Ovary (tissue), 9 donors: ENCODE data around the gene TUB. TPM values are rescaled to one million over a fixed set of nuclear protein-coding genes. Genes with fewer than 3 reads are reported as not detected.

Experiments
- DNase-seq, 5 donors: peaks; one replicate each; pipeline ENCODE4 v3.0.0-alpha.2; 2019 to 2020
- H3K27ac ChIP-seq, 2 donors: fragments of 200-600 bp; one replicate each; pipeline versions ENCODE4 v1.5.1 to v1.8.0; 2019 to 2022
- H3K27me3 ChIP-seq: fragments of 200-600 bp; one replicate; pipeline ENCODE4 v1.8.0; 2022
- H3K36me3 ChIP-seq: fragments of 200-600 bp; sonication (generic); one replicate; pipeline ENCODE4 v1.5.1; 2019
- H3K4me1 ChIP-seq: one replicate; pipeline ENCODE4 v1.8.1; 2013; ENCODE audit warnings: mild to moderate bottlenecking, moderate library complexity; ENCODE audit not compliant: insufficient read depth
- H3K4me3 ChIP-seq: fragments of 200-600 bp; sonication (generic); one replicate; pipeline ENCODE4 v1.5.1; 2017
- H3K9me3 ChIP-seq, 2 donors: fragments of 200-600 bp in 1 of 2; sonication (generic) in 1 of 2; one replicate each; pipeline versions ENCODE4 v1.5.1 to v1.8.1; 2013 to 2019; ENCODE audit warnings: mild to moderate bottlenecking in 1 of 2, moderate library complexity in 1 of 2
- EP300 ChIP-seq: sonication (generic); formaldehyde crosslinking; IDR thresholded peaks from one replicate; pipeline ENCODE4 v1.6.1; 2017; ENCODE audit warnings: antibody characterized with exemption
- POLR2A ChIP-seq: fragments of 450-650 bp; IDR thresholded peaks from one replicate; pipeline ENCODE4 v1.6.1; 2017; ENCODE audit warnings: antibody characterized with exemption, mild to moderate bottlenecking, moderate library complexity
- WGBS, 3 donors: extraction: QIAGEN DNeasy Blood & Tissue Kit in 1 of 3; methylation state at CpG; one replicate each; pipeline versions ENCODE4 v1.1.5 to v1.1.7; 2013 to 2017; 5-methylcytosine and 5-hydroxymethylcytosine counted together
- intact Hi-C, 4 donors: fragments of 100-400 bp; cut with DNase I; formaldehyde crosslinking; loops; one replicate each; pipeline versions ENCODE4 v1.11.0 to v1.15.1; 2022 to 2023
- polyA plus RNA-seq, 2 donors: library from polyadenylated mRNA; stranded (reverse); fragments of 200-250 nt in 1 of 2; fragments of 350-450 nt in 1 of 2; fragmentation: Illumina TruSeq in 1 of 2; extraction: RNeasy Lipid Tissue Mini Kit (QIAGEN cat#74804) in 1 of 2; gene quantifications; one replicate each; pipeline ENCODE4 v1.2.3, GENCODE V29; 2013 to 2014
- total RNA-seq, 7 donors: library from RNA; depleted of rRNA in 2 of 7; stranded (reverse); fragments of >200 nt in 2 of 7; fragmentation: NEBNext Ultra II Directional in 3 of 7; extraction: Animal tissue kit (Norgen Biotek cat#: 25700) in 3 of 7; gene quantifications; one replicate each; pipeline versions ENCODE4 v1.1.0 to v1.2.4, GENCODE V29; 2016 to 2023
- TF ChIP-seq, protein P1 (sequence below), 3 donors: fragments of 450-650 bp in 2 of 3; fragments of 200-600 bp in 1 of 3; IDR thresholded peaks; one replicate each; pipeline versions ENCODE4 v1.5.1 to v1.8.0; 2016 to 2022; ENCODE audit warnings: antibody characterized with exemption in 3 of 3, mild to moderate bottlenecking in 1 of 3
- donor health status: DM: no; HTN: no; CAD: no; lungs with moderate emphysema.
- donor health status: DM: no; HTN: no; CAD: no.
- donor health status: Bipolar disorder and iron deficiency.
- donor health status: DM: yes; HTN: yes; CAD: no.
- donor health status: DM: no; HTN: no; CAD: no.
- donor health status: DM: yes; HTN: yes; CAD: no.

TUB gene
- total and polyA plus RNA-seq, 9 donors = 7.2 to 33.4 (median 22.3) TPM

DNA sequence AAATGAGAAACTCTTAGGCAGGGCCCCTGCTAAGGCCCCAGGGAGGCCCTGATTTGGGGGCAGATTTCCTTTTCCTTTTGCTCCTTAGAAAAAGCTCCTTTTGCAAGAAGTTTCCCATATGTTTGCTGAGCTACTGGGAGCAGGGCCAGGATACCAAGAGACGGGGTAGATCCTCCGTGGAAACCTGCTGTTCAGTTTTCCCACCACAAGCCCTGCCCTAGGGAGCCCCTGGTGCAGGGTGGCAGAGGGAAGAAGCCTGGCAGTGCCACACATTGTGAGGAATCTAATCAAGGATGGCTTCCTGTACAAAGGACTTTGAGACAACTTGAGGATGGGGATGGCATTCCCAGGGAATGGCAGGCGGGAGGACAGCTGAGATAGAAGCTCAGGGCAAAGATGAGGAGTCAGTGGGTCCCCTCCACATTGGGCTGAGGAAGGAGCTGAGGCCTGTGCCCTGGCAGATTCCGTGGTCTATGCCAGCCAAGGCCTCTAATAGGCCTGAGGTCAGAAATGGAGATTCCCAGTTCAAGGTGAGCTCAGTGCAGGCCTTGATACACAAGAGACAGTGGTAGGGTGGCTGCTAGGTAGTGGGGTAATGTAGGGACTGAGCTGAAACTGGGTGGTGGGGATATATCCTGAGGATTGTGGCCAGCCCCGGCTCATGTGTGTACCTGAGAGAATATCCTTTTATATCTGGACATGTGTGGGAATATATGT lies 15.0 kb downstream of the TUB start:
- Histone ChIP-seq H3K4me3 (no peak overlapping the region), H3K36me3 (no peaks in the 10 kb centered on the region), H3K27ac (no peak overlapping the region), H3K9me3 (no peaks in the 10 kb centered on the region), H3K27me3 (no peaks in the 10 kb centered on the region), H3K4me1 (no peaks in the 10 kb centered on the region)
- TF ChIP-seq EP300 = no peak
- no peak for TF ChIP-seq POLR2A
- TF ChIP-seq, protein P1, sequence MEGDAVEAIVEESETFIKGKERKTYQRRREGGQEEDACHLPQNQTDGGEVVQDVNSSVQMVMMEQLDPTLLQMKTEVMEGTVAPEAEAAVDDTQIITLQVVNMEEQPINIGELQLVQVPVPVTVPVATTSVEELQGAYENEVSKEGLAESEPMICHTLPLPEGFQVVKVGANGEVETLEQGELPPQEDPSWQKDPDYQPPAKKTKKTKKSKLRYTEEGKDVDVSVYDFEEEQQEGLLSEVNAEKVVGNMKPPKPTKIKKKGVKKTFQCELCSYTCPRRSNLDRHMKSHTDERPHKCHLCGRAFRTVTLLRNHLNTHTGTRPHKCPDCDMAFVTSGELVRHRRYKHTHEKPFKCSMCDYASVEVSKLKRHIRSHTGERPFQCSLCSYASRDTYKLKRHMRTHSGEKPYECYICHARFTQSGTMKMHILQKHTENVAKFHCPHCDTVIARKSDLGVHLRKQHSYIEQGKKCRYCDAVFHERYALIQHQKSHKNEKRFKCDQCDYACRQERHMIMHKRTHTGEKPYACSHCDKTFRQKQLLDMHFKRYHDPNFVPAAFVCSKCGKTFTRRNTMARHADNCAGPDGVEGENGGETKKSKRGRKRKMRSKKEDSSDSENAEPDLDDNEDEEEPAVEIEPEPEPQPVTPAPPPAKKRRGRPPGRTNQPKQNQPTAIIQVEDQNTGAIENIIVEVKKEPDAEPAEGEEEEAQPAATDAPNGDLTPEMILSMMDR (IDR thresholded peaks at IDR 0.05) = no peak
- intact Hi-C loops = loop anchor here in 2 of 4 donors (5.0 to 10.0 kb wide), 2 partner anchors 79 to 91 kb away; no protein-coding TSS in a partner anchor
- WGBS, 3 donors = 75 to 77% (median 76%) methylated on average over 5 of the region's 5 CpGs
- DNase-seq = no peak

- Histone ChIP-seq H3K4me3 (no peak overlapping the region), H3K9me3 (no peaks in the 10 kb centered on the region), H3K36me3 (no peaks in the 10 kb centered on the region), H3K4me1 (no peaks in the 10 kb centered on the region), H3K27me3 (no peaks in the 10 kb centered on the region), H3K27ac (no peak overlapping the region)
- no peak for TF ChIP-seq EP300
- no peak for TF ChIP-seq POLR2A
- TF ChIP-seq, protein P1 (IDR thresholded peaks at IDR 0.05) = no peak
- DNase-seq = no peak
- WGBS, 3 donors = 67 to 74% (median 68%) methylated on average over 6 of the region's 6 CpGs
- intact Hi-C loops = loop anchor here in 2 of 4 donors (5.0 to 10.0 kb wide), 2 partner anchors 79 to 92 kb away; no protein-coding TSS in a partner anchor
Observed at GRCh38 chr11:8096575-8096974, 15.6 kb downstream of the TUB start.

DNA sequence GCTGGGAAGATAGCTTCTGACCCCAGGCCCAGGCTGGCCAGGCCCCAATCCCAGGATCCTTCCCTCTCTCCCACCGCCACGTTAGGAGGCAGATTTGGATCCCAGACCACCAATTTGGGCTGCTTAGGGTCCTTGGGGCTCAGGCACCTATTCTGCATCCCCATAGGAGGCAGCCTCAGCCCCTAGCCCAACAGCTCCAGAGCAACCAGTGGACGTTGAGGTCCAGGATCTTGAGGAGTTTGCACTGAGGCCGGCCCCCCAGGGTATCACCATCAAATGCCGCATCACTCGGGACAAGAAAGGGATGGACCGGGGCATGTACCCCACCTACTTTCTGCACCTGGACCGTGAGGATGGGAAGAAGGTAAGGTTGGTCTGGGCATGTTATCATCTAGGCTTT lies 16.1 kb downstream of the TUB start:
- Histone ChIP-seq H3K27me3 (no peaks in the 10 kb centered on the region), H3K4me1 (no peaks in the 10 kb centered on the region), H3K36me3 (no peaks in the 10 kb centered on the region), H3K9me3 (no peaks in the 10 kb centered on the region), H3K4me3 (no peak overlapping the region), H3K27ac (no peak overlapping the region)
- TF ChIP-seq POLR2A (no peak), EP300 (no peak)
- TF ChIP-seq, protein P1 (IDR thresholded peaks at IDR 0.05) = no peak
- intact Hi-C loops = loop anchor here in 2 of 4 donors (5.0 to 10.0 kb wide), 2 partner anchors 80 to 92 kb away; no protein-coding TSS in a partner anchor
- no peak for DNase-seq
- WGBS, 3 donors = 91 to 94% (median 91%) methylated on average over 8 of the region's 8 CpGs

GRCh38 chr11:8097468-8097867 lies 16.5 kb downstream of the TUB start:
- no peaks in the 10 kb centered on the region for H3K4me1 ChIP-seq
- H3K27me3 ChIP-seq = no peaks in the 10 kb centered on the region
- H3K9me3 ChIP-seq = no peaks in the 10 kb centered on the region
- intact Hi-C loops = loop anchor here in 2 of 4 donors (5.0 to 10.0 kb wide), 2 partner anchors 80 to 93 kb away; no protein-coding TSS in a partner anchor
- WGBS, 3 donors = 84 to 87% (median 86%) methylated on average over 9 of the region's 9 CpGs
- no peak overlapping the region for H3K4me3 ChIP-seq
- no peak overlapping the region for H3K27ac ChIP-seq
- DNase-seq = no peak
- H3K36me3 ChIP-seq = no peaks in the 10 kb centered on the region
- TF ChIP-seq, protein P1 (IDR thresholded peaks at IDR 0.05) = no peak
- TF ChIP-seq EP300 (no peak), POLR2A (no peak)
